Neural progenitor cell (in vitro differentiated cells): ENCODE results near the gene TRPM1. TPM values are rescaled to one million over a fixed set of nuclear protein-coding genes. Genes with fewer than 3 reads are reported as not detected.

Source experiments
- DNase-seq: peaks from one replicate; pipeline ENCODE4 v3.0.0-alpha.2; 2016; ENCODE audit warnings: low spot score
- H2AFZ ChIP-seq: fragments of 200-600 bp; sonication (generic); replicated peaks from 2 replicates; pipeline ENCODE4 v1.6.1; 2016; ENCODE audit warnings: antibody characterized with exemption
- H3F3A ChIP-seq: fragments of 200-600 bp; sonication (generic); 2 replicates; pipeline ENCODE4 v1.6.1; 2016; ENCODE audit warnings: antibody characterized with exemption, low read depth
- H3K27ac ChIP-seq: fragments of 200-600 bp; sonication (generic); 2 replicates; pipeline ENCODE4 v1.5.1; 2016; ENCODE audit warnings: mild to moderate bottlenecking
- H3K27me3 ChIP-seq: fragments of 200-600 bp; sonication (generic); 2 replicates; pipeline ENCODE4 v1.6.1; 2016; ENCODE audit warnings: mild to moderate bottlenecking, moderate library complexity
- H3K36me3 ChIP-seq: fragments of 200-600 bp; sonication (generic); 2 replicates; pipeline ENCODE4 v1.5.1; 2016
- H3K4me1 ChIP-seq: fragments of 200-600 bp; sonication (generic); 2 replicates; pipeline ENCODE4 v1.6.1; 2016; ENCODE audit warnings: mixed run types
- H3K4me2 ChIP-seq: fragments of 200-600 bp; sonication (generic); 2 replicates; pipeline ENCODE4 v1.6.1; 2016
- H3K4me3 ChIP-seq: fragments of 200-600 bp; sonication (generic); 2 replicates; pipeline ENCODE4 v1.5.1; 2016
- H3K79me2 ChIP-seq: fragments of 200-600 bp; sonication (generic); 2 replicates; pipeline ENCODE4 v1.6.1; 2016; ENCODE audit warnings: low read depth
- H3K9ac ChIP-seq: fragments of 200-600 bp; sonication (generic); 2 replicates; pipeline ENCODE4 v1.6.1; 2016
- H3K9me3 ChIP-seq: fragments of 200-600 bp; sonication (generic); 2 replicates; pipeline ENCODE4 v1.5.1; 2016; ENCODE audit warnings: low read depth
- H4K20me1 ChIP-seq: fragments of 200-600 bp; sonication (generic); 2 replicates; pipeline ENCODE4 v1.6.1; 2016; ENCODE audit warnings: low read depth
- H3K27ac Mint-ChIP-seq: 3 replicates; pipeline ENCODE4 v1.8.0; 2021; ENCODE audit warnings: mixed read lengths
- H3K27me3 Mint-ChIP-seq: 2 replicates; pipeline ENCODE4 v1.8.0; 2022; ENCODE audit warnings: low read depth, mild to moderate bottlenecking, inconsistent platforms, moderate library complexity, mixed read lengths; ENCODE audit not compliant: insufficient read depth
- H3K36me3 Mint-ChIP-seq: 3 replicates; pipeline ENCODE4 v1.8.0; 2021; ENCODE audit warnings: mixed read lengths
- H3K4me1 Mint-ChIP-seq: 3 replicates; pipeline ENCODE4 v1.8.0; 2021; ENCODE audit warnings: mixed read lengths
- H3K4me3 Mint-ChIP-seq: 3 replicates; pipeline ENCODE4 v1.8.0; 2021; ENCODE audit warnings: mild to moderate bottlenecking, moderate library complexity, mixed read lengths
- H3K9me3 Mint-ChIP-seq: 3 replicates; pipeline ENCODE4 v1.8.0; 2020; ENCODE audit warnings: mixed read lengths
- CTCF ChIP-seq: fragments of 200-600 bp; sonication (generic); IDR thresholded peaks from 2 replicates; pipeline ENCODE4 v1.5.1; 2017; ENCODE audit warnings: antibody characterized with exemption, mild to moderate bottlenecking
- EZH2 ChIP-seq: fragments of 200-600 bp; sonication (generic); IDR thresholded peaks from 2 replicates; pipeline ENCODE4 v1.6.1; 2017; ENCODE audit warnings: antibody characterized with exemption, mild to moderate bottlenecking, moderate library complexity
- EZH2phosphoT487 ChIP-seq: fragments of 200-600 bp; sonication (generic); IDR thresholded peaks from 2 replicates; pipeline ENCODE4 v1.6.1; 2017; ENCODE audit warnings: antibody characterized with exemption
- total RNA-seq: library from RNA; depleted of rRNA; stranded (reverse); fragments of >200 nt; gene quantifications from 2 replicates; pipeline ENCODE4 v1.2.3, GENCODE V29; 2015; ENCODE audit warnings: low replicate concordance

The TRPM1 gene
- total RNA-seq, 1 donor from 2014 or later: not detected

GRCh38 chr15:30984542-30984941 lies 117.0 kb downstream of the TRPM1 start:
- no peaks in the 10 kb centered on the region for H3F3A ChIP-seq
- peaks cover 6% of the 10 kb centered on the region for H3K79me2 ChIP-seq
- H3K27me3 ChIP-seq: no peaks in the 10 kb centered on the region
- peaks cover 7% of the 10 kb centered on the region for H4K20me1 ChIP-seq
- Mint-ChIP-seq H3K36me3 (peaks cover 3% of the 10 kb centered on the region), H3K4me3 (no peak overlapping the region), H3K4me1 (peaks cover 4% of the 10 kb centered on the region), H3K27ac (no peak overlapping the region), H3K27me3 (no peaks in the 10 kb centered on the region), H3K9me3 (no peaks in the 10 kb centered on the region)
- no peaks in the 10 kb centered on the region for H3K9me3 ChIP-seq
- H3K4me1 ChIP-seq: no peaks in the 10 kb centered on the region
- H3K9ac ChIP-seq: no peak overlapping the region
- H3K36me3 ChIP-seq: no peaks in the 10 kb centered on the region
- no peak for DNase-seq
- TF ChIP-seq EZH2phosphoT487 (no peak), CTCF (no peak), EZH2 (no peak)
- H3K4me3 ChIP-seq: no peak overlapping the region
- H3K27ac ChIP-seq: no peak overlapping the region
- no peak overlapping the region for H2AFZ ChIP-seq
- no peak overlapping the region for H3K4me2 ChIP-seq

GRCh38 chr15:30984118-30984517 lies 117.4 kb downstream of the TRPM1 start:
- no peak overlapping the region for H2AFZ ChIP-seq
- Mint-ChIP-seq H3K27ac (no peak overlapping the region), H3K27me3 (no peaks in the 10 kb centered on the region), H3K4me1 (peaks cover 4% of the 10 kb centered on the region), H3K36me3 (peaks cover 3% of the 10 kb centered on the region), H3K4me3 (no peak overlapping the region), H3K9me3 (no peaks in the 10 kb centered on the region)
- peaks cover 7% of the 10 kb centered on the region for H4K20me1 ChIP-seq
- no peak overlapping the region for H3K27ac ChIP-seq
- no peaks in the 10 kb centered on the region for H3K9me3 ChIP-seq
- TF ChIP-seq EZH2: no peak
- TF ChIP-seq CTCF: no peak
- TF ChIP-seq EZH2phosphoT487: no peak
- no peaks in the 10 kb centered on the region for H3K4me1 ChIP-seq
- no peak overlapping the region for H3K9ac ChIP-seq
- H3K79me2 ChIP-seq: peaks cover 6% of the 10 kb centered on the region
- no peaks in the 10 kb centered on the region for H3K27me3 ChIP-seq
- H3K36me3 ChIP-seq: no peaks in the 10 kb centered on the region
- DNase-seq: no peak
- H3K4me2 ChIP-seq: no peak overlapping the region
- no peak overlapping the region for H3K4me3 ChIP-seq
- no peaks in the 10 kb centered on the region for H3F3A ChIP-seq

- no peaks in the 10 kb centered on the region for H3K9me3 ChIP-seq
- no peak overlapping the region for H3K9ac ChIP-seq
- peaks cover 6% of the 10 kb centered on the region for H3K79me2 ChIP-seq
- no peaks in the 10 kb centered on the region for H3K4me1 ChIP-seq
- H4K20me1 ChIP-seq: no peaks in the 10 kb centered on the region
- no peaks in the 10 kb centered on the region for H3K36me3 ChIP-seq
- H3F3A ChIP-seq: no peaks in the 10 kb centered on the region
- H2AFZ ChIP-seq: no peak overlapping the region
- H3K27me3 ChIP-seq: no peaks in the 10 kb centered on the region
- no peak for DNase-seq
- no peaks in the 10 kb centered on the region for H3K27me3 Mint-ChIP-seq
- H3K27ac Mint-ChIP-seq: no peak overlapping the region
- no peaks in the 10 kb centered on the region for H3K36me3 Mint-ChIP-seq
- H3K4me3 Mint-ChIP-seq: no peak overlapping the region
- H3K9me3 Mint-ChIP-seq: no peaks in the 10 kb centered on the region
- H3K27ac ChIP-seq: no peak overlapping the region
- no peak overlapping the region for H3K4me2 ChIP-seq
- TF ChIP-seq EZH2 (no peak), CTCF (no peak), EZH2phosphoT487 (no peak)
- no peak overlapping the region for H3K4me3 ChIP-seq
- H3K4me1 Mint-ChIP-seq: no peaks in the 10 kb centered on the region
Measured at GRCh38 chr15:30979457-30979856, 122.1 kb downstream of the TRPM1 start.

DNA sequence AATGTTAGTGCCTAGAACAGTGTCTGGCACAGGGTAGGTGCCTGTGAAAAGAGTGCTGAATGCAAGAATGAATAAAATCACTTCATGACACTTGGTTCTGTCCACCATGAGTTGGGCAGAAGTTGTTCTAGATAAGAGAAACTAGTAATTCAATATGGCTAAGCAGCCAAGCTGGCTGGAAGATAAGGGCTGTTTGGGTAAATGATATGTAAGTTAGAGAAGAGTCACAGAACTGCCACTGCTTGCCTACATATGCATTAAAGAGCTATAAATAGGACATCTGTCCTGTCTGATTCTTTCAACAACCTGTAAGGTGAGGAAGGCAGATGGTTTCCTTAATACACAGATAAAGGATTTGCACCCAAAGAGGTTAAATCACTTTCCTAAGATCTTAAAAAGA lies 123.2 kb downstream of the TRPM1 start:
- H3K27ac Mint-ChIP-seq: no peak overlapping the region
- H2AFZ ChIP-seq: no peak overlapping the region
- H3K9ac ChIP-seq: no peak overlapping the region
- no peak overlapping the region for H3K27ac ChIP-seq
- TF ChIP-seq EZH2: no peak
- TF ChIP-seq CTCF: no peak
- TF ChIP-seq EZH2phosphoT487: no peak
- no peaks in the 10 kb centered on the region for H3K36me3 ChIP-seq
- no peaks in the 10 kb centered on the region for H3F3A ChIP-seq
- no peak overlapping the region for H3K4me3 ChIP-seq
- H3K36me3 Mint-ChIP-seq: peaks cover 4% of the 10 kb centered on the region
- H3K4me1 ChIP-seq: no peaks in the 10 kb centered on the region
- no peaks in the 10 kb centered on the region for H3K4me1 Mint-ChIP-seq
- H3K27me3 ChIP-seq: no peaks in the 10 kb centered on the region
- no peak for DNase-seq
- no peaks in the 10 kb centered on the region for H3K9me3 ChIP-seq
- H4K20me1 ChIP-seq: no peaks in the 10 kb centered on the region
- H3K79me2 ChIP-seq: peaks cover 6% of the 10 kb centered on the region
- H3K27me3 Mint-ChIP-seq: no peaks in the 10 kb centered on the region
- no peaks in the 10 kb centered on the region for H3K9me3 Mint-ChIP-seq
- no peak overlapping the region for H3K4me3 Mint-ChIP-seq
- no peak overlapping the region for H3K4me2 ChIP-seq
